ENCODE results near the gene MBD3L3. TPM values are rescaled to one million over a fixed set of nuclear protein-coding genes. Genes with fewer than 3 reads are reported as not detected.
"Not testable (repeated sequence)": the region's sequence is repeated elsewhere in the genome, so short reads cannot be mapped to it uniquely, and the experiment has no call there.

The MBD3L3 gene
- total RNA-seq = not detected

GRCh38 chr19:7058576-7058975 is at the start of gene MBD3L3:
MBD3L3 (minus strand) TSS chr19:7058676; CDS start chr19:7058605, 71 bp downstream.
- H3K4me1 Mint-ChIP-seq; H3K36me3 Mint-ChIP-seq; H3K4me3 Mint-ChIP-seq; H3K9me3 Mint-ChIP-seq; ATAC-seq (ENCODE audit: low read depth); H3K27me3 Mint-ChIP-seq; H3K27ac Mint-ChIP-seq; DNase-seq; POLR2A ChIA-PET: not testable (repeated sequence)

- Mint-ChIP-seq H3K4me1 (no peaks in the 10 kb centered on the region), H3K4me3 (no peak overlapping the region), H3K36me3 (no peaks in the 10 kb centered on the region), H3K27me3 (no peaks in the 10 kb centered on the region), H3K9me3 (no peaks in the 10 kb centered on the region), H3K27ac (no peak overlapping the region)
- DNase-seq = no peak
- no peak for ATAC-seq (ENCODE audit: low read depth)
- POLR2A ChIA-PET = no interaction called here
Observed at GRCh38 chr19:7106711-7107657, 48.5 kb upstream of the MBD3L3 start.

- H3K27me3 Mint-ChIP-seq = no peaks in the 10 kb centered on the region
- H3K4me3 Mint-ChIP-seq = no peak overlapping the region
- H3K36me3 Mint-ChIP-seq = no peaks in the 10 kb centered on the region
- H3K9me3 Mint-ChIP-seq = no peaks in the 10 kb centered on the region
- DNase-seq (no peak), ATAC-seq (ENCODE audit: low read depth) (no peak)
- POLR2A ChIA-PET = no interaction called here
- H3K27ac Mint-ChIP-seq = no peak overlapping the region
- H3K4me1 Mint-ChIP-seq = peaks cover 7% of the 10 kb centered on the region
Observed at GRCh38 chr19:7104747-7105447, 46.4 kb upstream of the MBD3L3 start.

- Mint-ChIP-seq H3K27me3 (no peaks in the 10 kb centered on the region), H3K9me3 (peaks cover 11% of the 10 kb centered on the region), H3K27ac (no peak overlapping the region), H3K4me3 (peak overlapping the region; percentile 31), H3K4me1 (peaks cover 19% of the 10 kb centered on the region), H3K36me3 (peaks cover 5% of the 10 kb centered on the region)
- POLR2A ChIA-PET = interaction anchor here (0.6 to 0.7 kb wide), 2 partner anchors 203 to 252 kb away, joined by 3 to 4 read pairs; no protein-coding TSS in a partner anchor
- DNase-seq (no peak), ATAC-seq (ENCODE audit: low read depth) (no peak)
Observed at GRCh38 chr19:7101498-7102253, 43.2 kb upstream of the MBD3L3 start.

- no peak for DNase-seq
- Mint-ChIP-seq H3K27ac (peak overlapping the region; percentile 91), H3K9me3 (peaks cover 20% of the 10 kb centered on the region), H3K27me3 (no peaks in the 10 kb centered on the region), H3K4me3 (peak overlapping the region; percentile 85), H3K36me3 (peaks cover 9% of the 10 kb centered on the region), H3K4me1 (peaks cover 19% of the 10 kb centered on the region)
- ATAC-seq (ENCODE audit: low read depth) = no peak
- POLR2A ChIA-PET = interaction anchor here (0.5 to 3.4 kb wide), 10 partner anchors 13 to 423 kb away, joined by 3 to 47 read pairs (median 4); partner anchors contain the start of genes ARHGEF18 and ZNF557
Observed at GRCh38 chr19:7099597-7099921, 41.1 kb upstream of the MBD3L3 start.

GRCh38 chr19:7098701-7099596 is 40.5 kb upstream of the MBD3L3 start:
- ATAC-seq (ENCODE audit: low read depth) = peak; percentile 94
- DNase-seq = peak; percentile 91
- H3K9me3 Mint-ChIP-seq = peaks cover 20% of the 10 kb centered on the region
- POLR2A ChIA-PET = interaction anchor here (0.5 to 3.4 kb wide), 10 partner anchors 12 to 424 kb away, joined by 3 to 47 read pairs (median 4); partner anchors contain the start of genes ARHGEF18 and ZNF557
- peak overlapping the region; percentile 91 for H3K27ac Mint-ChIP-seq
- H3K27me3 Mint-ChIP-seq = no peaks in the 10 kb centered on the region
- peaks cover 9% of the 10 kb centered on the region for H3K36me3 Mint-ChIP-seq
- peak overlapping the region; percentile 85 for H3K4me3 Mint-ChIP-seq
- H3K4me1 Mint-ChIP-seq = peaks cover 19% of the 10 kb centered on the region

- Mint-ChIP-seq H3K4me3 (peak overlapping the region; percentile 85), H3K27me3 (no peaks in the 10 kb centered on the region), H3K9me3 (peaks cover 23% of the 10 kb centered on the region), H3K27ac (peak overlapping the region; percentile 91), H3K36me3 (peaks cover 9% of the 10 kb centered on the region), H3K4me1 (peaks cover 19% of the 10 kb centered on the region)
- no peak for ATAC-seq (ENCODE audit: low read depth)
- POLR2A ChIA-PET = interaction anchor here (3.4 kb wide), 1 partner anchor 29 kb away, joined by 47 read pairs; the partner anchor contains the start of gene ZNF557
- no peak for DNase-seq
Observed at GRCh38 chr19:7098096-7098495, 39.6 kb upstream of the MBD3L3 start.

GRCh38 chr19:7088999-7089398 is 30.5 kb upstream of the MBD3L3 start:
- Mint-ChIP-seq H3K4me3 (no peak overlapping the region), H3K9me3 (peaks cover 30% of the 10 kb centered on the region), H3K36me3 (peaks cover 37% of the 10 kb centered on the region), H3K27ac (no peak overlapping the region), H3K27me3 (no peaks in the 10 kb centered on the region), H3K4me1 (peaks cover 5% of the 10 kb centered on the region)
- DNase-seq (no peak), ATAC-seq (ENCODE audit: low read depth) (no peak)
- POLR2A ChIA-PET = no interaction called here

- Mint-ChIP-seq H3K27ac (no peak overlapping the region), H3K4me3 (no peak overlapping the region), H3K36me3 (peaks cover 79% of the 10 kb centered on the region), H3K9me3 (peaks cover 48% of the 10 kb centered on the region), H3K27me3 (no peaks in the 10 kb centered on the region), H3K4me1 (peaks cover 2% of the 10 kb centered on the region)
- DNase-seq (no peak), ATAC-seq (ENCODE audit: low read depth) (no peak)
- POLR2A ChIA-PET = interaction anchor here (1.2 to 1.6 kb wide), 2 partner anchors 14 to 16 kb away, joined by 3 to 7 read pairs; partner anchors contain the start of gene ZNF557
Observed at GRCh38 chr19:7083076-7083956, 24.8 kb upstream of the MBD3L3 start.

GRCh38 chr19:7078008-7078407 is 19.5 kb upstream of the MBD3L3 start:
- H3K9me3 Mint-ChIP-seq = peaks cover 40% of the 10 kb centered on the region
- DNase-seq (no peak), ATAC-seq (ENCODE audit: low read depth) (no peak)
- H3K27me3 Mint-ChIP-seq = no peaks in the 10 kb centered on the region
- POLR2A ChIA-PET = interaction anchor here (0.9 to 1.8 kb wide), 2 partner anchors 9 to 14 kb away, joined by 4 read pairs; partner anchors contain the start of gene ZNF557
- no peak overlapping the region for H3K27ac Mint-ChIP-seq
- peaks cover 97% of the 10 kb centered on the region for H3K36me3 Mint-ChIP-seq
- peaks cover 2% of the 10 kb centered on the region for H3K4me1 Mint-ChIP-seq
- no peak overlapping the region for H3K4me3 Mint-ChIP-seq

- no peaks in the 10 kb centered on the region for H3K27me3 Mint-ChIP-seq
- POLR2A ChIA-PET = interaction anchor here (0.7 to 1.8 kb wide), 3 partner anchors 16 to 1857 kb away, joined by 3 to 4 read pairs (median 3); no protein-coding TSS in a partner anchor
- peaks cover 91% of the 10 kb centered on the region for H3K36me3 Mint-ChIP-seq
- peaks cover 5% of the 10 kb centered on the region for H3K4me1 Mint-ChIP-seq
- peaks cover 39% of the 10 kb centered on the region for H3K9me3 Mint-ChIP-seq
- DNase-seq (no peak), ATAC-seq (ENCODE audit: low read depth) (no peak)
- H3K27ac Mint-ChIP-seq = no peak overlapping the region
- no peak overlapping the region for H3K4me3 Mint-ChIP-seq
Observed at GRCh38 chr19:7076151-7076550, 17.7 kb upstream of the MBD3L3 start.
